ENCODE data around the gene NDRG4. TPM values are rescaled to one million over a fixed set of nuclear protein-coding genes. Genes with fewer than 3 reads are reported as not detected.
A peak's percentile ranks its signal among the peaks of the same experiment; 100 is the strongest.

Gene NDRG4
- total RNA-seq, 1 donor from 2014 or later = 677 TPM

DNA sequence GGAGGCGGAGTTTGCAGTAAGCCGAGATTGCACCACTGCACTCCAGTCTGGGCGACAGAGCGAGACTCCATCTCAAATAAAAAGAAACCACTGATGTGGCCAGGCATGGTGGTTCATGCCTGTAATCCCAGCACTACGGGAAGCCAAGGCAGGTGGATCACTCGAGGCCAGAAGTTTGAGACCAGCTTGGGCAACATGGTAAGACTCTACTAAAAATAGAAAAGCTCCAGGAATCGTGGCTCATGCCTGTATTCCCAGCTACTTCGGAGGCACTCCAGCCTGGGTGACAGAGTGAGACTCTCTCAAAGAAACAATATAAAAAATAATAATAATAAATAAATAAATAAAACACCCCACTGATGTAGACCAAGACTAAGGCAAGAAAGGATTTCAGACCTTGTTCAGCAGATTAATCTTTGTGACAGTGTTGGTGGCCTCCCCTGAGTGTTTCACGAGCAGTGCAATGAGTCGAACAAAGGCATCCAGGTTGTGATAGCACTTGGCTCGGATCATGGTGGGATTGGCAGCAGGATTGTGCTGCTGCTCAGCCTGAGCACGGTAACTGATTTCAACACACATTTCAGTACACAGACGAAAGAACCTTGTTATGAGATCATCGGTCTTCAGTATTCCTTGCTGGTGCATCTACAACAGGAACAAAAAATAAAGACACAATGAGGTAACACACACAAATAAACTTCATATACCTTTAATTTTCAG, 34.0 kb downstream of the NDRG4 start:
- H3K27ac Mint-ChIP-seq (ENCODE audit: unreplicated experiment) = peak overlapping the region; percentile 31
- no peaks in the 10 kb centered on the region for H3K36me3 Mint-ChIP-seq (ENCODE audit: unreplicated experiment)
- no peaks in the 10 kb centered on the region for H3K27me3 Mint-ChIP-seq (ENCODE audit: unreplicated experiment)
- H3K9me3 Mint-ChIP-seq (ENCODE audit: unreplicated experiment) = no peaks in the 10 kb centered on the region
- H3K4me3 Mint-ChIP-seq (ENCODE audit: unreplicated experiment) = no peak overlapping the region
- no peak for DNase-seq
- TF ChIP-seq CTCF (IDR thresholded peaks at IDR 0.05; ENCODE audit: partially characterized antibody, unreplicated experiment) = no peak
- H3K4me1 Mint-ChIP-seq (ENCODE audit: low read depth, unreplicated experiment) = no peaks in the 10 kb centered on the region

DNA sequence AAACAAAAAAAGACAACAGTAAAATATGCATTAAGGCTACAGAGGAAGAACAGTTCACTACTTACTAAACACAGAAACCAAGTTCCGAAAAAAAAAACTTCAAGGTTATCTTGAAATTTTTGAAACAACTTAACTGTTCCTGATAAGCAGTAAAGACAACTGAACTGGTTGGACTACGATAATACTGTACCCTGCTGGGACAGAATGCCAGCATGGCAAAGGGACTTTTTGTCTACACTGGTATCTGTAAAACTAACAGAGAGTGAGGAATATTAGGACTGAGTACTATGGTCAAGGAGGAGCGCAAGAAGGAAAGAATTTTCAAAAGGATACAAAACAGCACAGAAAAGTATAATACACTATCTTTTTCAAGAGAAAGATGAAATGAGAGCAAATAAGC, 35.2 kb downstream of the NDRG4 start:
- Mint-ChIP-seq H3K4me3 (ENCODE audit: unreplicated experiment) (no peak overlapping the region), H3K27me3 (ENCODE audit: unreplicated experiment) (no peaks in the 10 kb centered on the region), H3K27ac (ENCODE audit: unreplicated experiment) (no peak overlapping the region), H3K4me1 (ENCODE audit: low read depth, unreplicated experiment) (no peaks in the 10 kb centered on the region), H3K9me3 (ENCODE audit: unreplicated experiment) (no peaks in the 10 kb centered on the region), H3K36me3 (ENCODE audit: unreplicated experiment) (no peaks in the 10 kb centered on the region)
- TF ChIP-seq CTCF (IDR thresholded peaks at IDR 0.05; ENCODE audit: partially characterized antibody, unreplicated experiment) = no peak
- no peak for DNase-seq

DNA sequence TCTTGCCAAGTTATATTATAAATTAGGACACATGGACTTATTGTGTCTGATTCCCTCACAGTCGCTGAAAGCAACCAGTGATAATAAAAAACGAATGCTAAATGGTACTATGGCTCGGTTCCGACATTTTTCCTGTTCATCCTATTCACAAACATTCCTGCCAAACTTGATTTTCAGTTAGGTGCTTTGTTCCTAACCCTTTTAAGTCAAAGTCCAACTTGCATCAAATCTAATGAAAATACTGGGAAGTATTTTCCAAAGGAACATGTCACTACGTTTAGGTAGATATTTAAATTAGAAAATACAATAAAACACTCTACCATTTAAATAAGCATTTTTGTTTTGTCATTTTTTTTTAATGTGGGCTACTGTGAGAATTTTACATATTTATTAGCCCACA, 36.3 kb downstream of the NDRG4 start:
- TF ChIP-seq CTCF (IDR thresholded peaks at IDR 0.05; ENCODE audit: partially characterized antibody, unreplicated experiment) = no peak

DNA sequence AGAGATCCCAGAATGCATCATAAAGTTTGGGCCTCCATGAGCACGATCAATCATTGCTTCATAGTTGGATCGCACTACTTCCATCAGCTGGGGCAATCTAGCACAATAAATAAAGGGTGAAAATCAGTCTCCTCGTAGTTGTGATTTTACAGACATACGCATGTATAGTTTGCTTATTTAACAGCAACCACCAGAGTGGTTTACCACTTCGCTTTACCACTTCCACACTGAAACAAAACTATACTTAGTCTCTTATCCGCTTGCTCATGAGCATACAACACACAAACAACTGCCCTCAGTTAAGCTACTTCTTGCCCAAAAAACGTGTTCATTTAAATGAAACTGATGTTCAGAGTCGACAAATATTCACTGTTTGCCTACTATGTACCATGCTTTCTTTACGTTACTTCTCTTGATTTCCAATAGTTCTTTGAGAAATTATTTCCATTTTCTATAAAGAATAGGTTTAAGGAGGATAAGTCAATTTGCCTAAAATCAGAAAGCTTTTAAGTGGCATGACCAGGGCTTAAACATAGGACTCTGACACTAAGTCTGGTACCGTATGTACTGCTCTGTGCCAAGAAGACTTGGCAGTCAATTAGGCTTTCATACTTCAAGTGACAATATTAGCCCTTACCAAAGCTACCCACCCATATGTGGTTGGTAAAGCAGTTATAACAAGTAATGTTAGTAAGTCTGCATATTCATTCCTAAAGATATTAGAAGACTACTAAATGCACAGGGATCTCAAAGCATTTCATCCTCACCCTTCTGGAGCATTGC, 37.4 kb downstream of the NDRG4 start:
- TF ChIP-seq CTCF (IDR thresholded peaks at IDR 0.05; ENCODE audit: partially characterized antibody, unreplicated experiment) = no peak

More for the DNA sequence above, 36.3 kb downstream of the NDRG4 start:
- no peaks in the 10 kb centered on the region for H3K27me3 Mint-ChIP-seq (ENCODE audit: unreplicated experiment)
- DNase-seq = no peak
- H3K4me1 Mint-ChIP-seq (ENCODE audit: low read depth, unreplicated experiment) = no peaks in the 10 kb centered on the region
- H3K9me3 Mint-ChIP-seq (ENCODE audit: unreplicated experiment) = no peaks in the 10 kb centered on the region
- no peak overlapping the region for H3K27ac Mint-ChIP-seq (ENCODE audit: unreplicated experiment)
- no peak overlapping the region for H3K4me3 Mint-ChIP-seq (ENCODE audit: unreplicated experiment)
- H3K36me3 Mint-ChIP-seq (ENCODE audit: unreplicated experiment) = no peaks in the 10 kb centered on the region

GRCh38 chr16:58541711-58542110, 41.8 kb downstream of the NDRG4 start:
- no peak for TF ChIP-seq CTCF (IDR thresholded peaks at IDR 0.05; ENCODE audit: partially characterized antibody, unreplicated experiment)
- Mint-ChIP-seq H3K36me3 (ENCODE audit: unreplicated experiment) (no peaks in the 10 kb centered on the region), H3K4me1 (ENCODE audit: low read depth, unreplicated experiment) (no peaks in the 10 kb centered on the region), H3K27ac (ENCODE audit: unreplicated experiment) (no peak overlapping the region), H3K27me3 (ENCODE audit: unreplicated experiment) (no peaks in the 10 kb centered on the region), H3K4me3 (ENCODE audit: unreplicated experiment) (no peak overlapping the region), H3K9me3 (ENCODE audit: unreplicated experiment) (no peaks in the 10 kb centered on the region)
- DNase-seq = no peak

More for the DNA sequence above, 37.4 kb downstream of the NDRG4 start:
- H3K4me1 Mint-ChIP-seq (ENCODE audit: low read depth, unreplicated experiment) = no peaks in the 10 kb centered on the region
- no peaks in the 10 kb centered on the region for H3K9me3 Mint-ChIP-seq (ENCODE audit: unreplicated experiment)
- DNase-seq = no peak
- no peaks in the 10 kb centered on the region for H3K36me3 Mint-ChIP-seq (ENCODE audit: unreplicated experiment)
- H3K27me3 Mint-ChIP-seq (ENCODE audit: unreplicated experiment) = no peaks in the 10 kb centered on the region
- H3K4me3 Mint-ChIP-seq (ENCODE audit: unreplicated experiment) = no peak overlapping the region
- no peak overlapping the region for H3K27ac Mint-ChIP-seq (ENCODE audit: unreplicated experiment)

All from glutamatergic neuron (in vitro differentiated cells).